Smooth muscle cell (in vitro differentiated cells): ENCODE measurements around the gene SAP30L. TPM values are rescaled to one million over a fixed set of nuclear protein-coding genes. Genes with fewer than 3 reads are reported as not detected.

ENCODE experiments used
- DNase-seq: peaks from one replicate; lab custom pipeline; 2025; ENCODE audit not compliant: unreplicated experiment; lab: John Stamatoyannopoulos, UW
- H2AFZ ChIP-seq: fragments of 200-600 bp; sonication (generic); 2 replicates; pipeline ENCODE4 v1.6.0; 2016; ENCODE audit warnings: antibody characterized with exemption, low read depth, mild to moderate bottlenecking
- H3F3A ChIP-seq: fragments of 200-600 bp; sonication (generic); 2 replicates; pipeline ENCODE4 v1.6.0; 2017; ENCODE audit warnings: antibody characterized with exemption, low read depth
- H3K27ac ChIP-seq: fragments of 200-600 bp; sonication (generic); 2 replicates; pipeline ENCODE4 v1.5.1; 2016; ENCODE audit warnings: low read depth, mild to moderate bottlenecking
- H3K27me3 ChIP-seq: fragments of 200-600 bp; sonication (generic); 2 replicates; pipeline ENCODE4 v1.6.1; 2016; ENCODE audit warnings: low read depth, mild to moderate bottlenecking
- H3K36me3 ChIP-seq: fragments of 200-600 bp; sonication (generic); 2 replicates; pipeline ENCODE4 v1.5.1; 2016; ENCODE audit warnings: low read depth
- H3K4me1 ChIP-seq: fragments of 200-600 bp; sonication (generic); 2 replicates; pipeline ENCODE4 v1.5.1; 2016; ENCODE audit warnings: low read depth
- H3K4me2 ChIP-seq: fragments of 200-600 bp; sonication (generic); 2 replicates; pipeline ENCODE4 v1.6.0; 2016; ENCODE audit warnings: mild to moderate bottlenecking
- H3K4me3 ChIP-seq: fragments of 200-600 bp; sonication (generic); 2 replicates; pipeline ENCODE4 v1.5.1; 2016; ENCODE audit warnings: mild to moderate bottlenecking
- H3K79me2 ChIP-seq: fragments of 200-600 bp; sonication (generic); 2 replicates; pipeline ENCODE4 v1.6.0; 2016; ENCODE audit warnings: low read depth, mild to moderate bottlenecking
- H3K9ac ChIP-seq: fragments of 200-600 bp; sonication (generic); 2 replicates; pipeline ENCODE4 v1.6.0; 2016; ENCODE audit warnings: low read depth
- H3K9me3 ChIP-seq: fragments of 200-600 bp; sonication (generic); replicated peaks from 2 replicates; pipeline ENCODE4 v1.5.1; 2016; ENCODE audit warnings: low read depth
- H4K20me1 ChIP-seq: fragments of 200-600 bp; sonication (generic); 2 replicates; pipeline ENCODE4 v1.6.0; 2016; ENCODE audit warnings: low read depth
- CTCF ChIP-seq: fragments of 200-600 bp; sonication (generic); IDR thresholded peaks from 2 replicates; pipeline ENCODE4 v1.5.1; 2017; ENCODE audit warnings: borderline replicate concordance, mild to moderate bottlenecking, antibody characterized with exemption; ENCODE audit not compliant: insufficient read depth, poor library complexity, severe bottlenecking
- WGBS: methylation state at CpG from one replicate; pipeline ENCODE4 v1.1.7; 2016; ENCODE audit warnings: low lambda C conversion rate; 5-methylcytosine and 5-hydroxymethylcytosine counted together
- polyA plus RNA-seq: library from polyadenylated mRNA; unstranded; fragments of >200 nt; fragmentation: Nextera tagmentation; extraction: Ambion mirVana; gene quantifications from 2 replicates; pipeline ENCODE4 v1.2.1, GENCODE V29; 2016
- total RNA-seq: library from RNA; depleted of rRNA; stranded (reverse); fragments of >200 nt; gene quantifications from 2 replicates; pipeline ENCODE4 v1.2.3, GENCODE V29; 2014

SAP30L gene
- total and polyA plus RNA-seq, 2 experiments from 2014 or later: 32.7 to 44.2 TPM

GRCh38 chr5:154470947-154471870 lies 25.4 kb downstream of the SAP30L start:
- Histone ChIP-seq H3K9ac (no peak overlapping the region), H3K36me3 (no peaks in the 10 kb centered on the region), H4K20me1 (no peaks in the 10 kb centered on the region), H3F3A (peaks cover 10% of the 10 kb centered on the region), H3K4me2 (peak overlapping the region; percentile 80), H3K27me3 (no peaks in the 10 kb centered on the region), H3K4me1 (peaks cover 29% of the 10 kb centered on the region), H3K79me2 (peaks cover 24% of the 10 kb centered on the region), H3K9me3 (no peaks in the 10 kb centered on the region), H3K4me3 (peak overlapping the region; percentile 7), H2AFZ (peak overlapping the region; percentile 41), H3K27ac (no peak overlapping the region)
- DNase-seq: no peak
- 56% methylated on average over 11 of the region's 11 CpGs for whole genome bisulfite sequencing
- TF ChIP-seq CTCF: no peak

- peak overlapping the region; percentile 23 for H3K9ac ChIP-seq
- peak overlapping the region; percentile 75 for H2AFZ ChIP-seq
- TF ChIP-seq CTCF: no peak
- peaks cover 42% of the 10 kb centered on the region for H3K79me2 ChIP-seq
- H3K4me1 ChIP-seq: peaks cover 29% of the 10 kb centered on the region
- no peaks in the 10 kb centered on the region for H3K9me3 ChIP-seq
- no peaks in the 10 kb centered on the region for H3K36me3 ChIP-seq
- peaks cover 10% of the 10 kb centered on the region for H3F3A ChIP-seq
- H3K27ac ChIP-seq: no peak overlapping the region
- DNase-seq: no peak
- WGBS: 11% methylated on average over 35 of the region's 35 CpGs
- H3K4me2 ChIP-seq: peak overlapping the region; percentile 95
- H4K20me1 ChIP-seq: no peaks in the 10 kb centered on the region
- H3K27me3 ChIP-seq: no peaks in the 10 kb centered on the region
- H3K4me3 ChIP-seq: peak overlapping the region; percentile 65
These were observed 27.2 kb downstream of the SAP30L start for GRCh38 chr5:154472871-154473580.

GRCh38 chr5:154473581-154474283 lies 27.9 kb downstream of the SAP30L start:
- Histone ChIP-seq H3F3A (peaks cover 10% of the 10 kb centered on the region), H4K20me1 (no peaks in the 10 kb centered on the region), H2AFZ (peak overlapping the region; percentile 75), H3K9me3 (no peaks in the 10 kb centered on the region), H3K27ac (no peak overlapping the region), H3K36me3 (no peaks in the 10 kb centered on the region), H3K9ac (peak overlapping the region; percentile 23), H3K79me2 (peaks cover 42% of the 10 kb centered on the region), H3K4me1 (peaks cover 29% of the 10 kb centered on the region), H3K4me2 (peak overlapping the region; percentile 95), H3K4me3 (peak overlapping the region; percentile 65), H3K27me3 (peaks cover 2% of the 10 kb centered on the region)
- 5% methylated on average over 40 of the region's 40 CpGs for WGBS
- no peak for DNase-seq
- TF ChIP-seq CTCF: no peak
